Parathyroid adenoma (tissue), 2 donors: Measurements from ENCODE around the gene LYPLAL1.

Experiments
- H2AFZ ChIP-seq: fragments of 300-600 bp; sonication (generic); one replicate; pipeline ENCODE4 v1.7.0; 2017; ENCODE audit warnings: antibody characterized with exemption, mild to moderate bottlenecking
- H3K27ac ChIP-seq: fragments of 300-600 bp; sonication (generic); one replicate; pipeline ENCODE4 v1.7.0; 2017
- H3K27me3 ChIP-seq: fragments of 300-600 bp; sonication (generic); one replicate; pipeline ENCODE4 v1.7.0; 2017; ENCODE audit warnings: low read length; ENCODE audit not compliant: control insufficient read depth, insufficient read depth
- H3K36me3 ChIP-seq: fragments of 300-600 bp; sonication (generic); one replicate; pipeline ENCODE4 v1.7.0; 2017; ENCODE audit warnings: low read length; ENCODE audit not compliant: control insufficient read depth, insufficient read depth
- H3K4me1 ChIP-seq: fragments of 300-600 bp; sonication (generic); one replicate; pipeline ENCODE4 v1.7.0; 2017; ENCODE audit warnings: control low read depth
- H3K4me2 ChIP-seq: fragments of 300-600 bp; sonication (generic); one replicate; pipeline ENCODE4 v1.7.0; 2017; ENCODE audit warnings: low read length
- H3K4me3 ChIP-seq: fragments of 300-600 bp; sonication (generic); one replicate; pipeline ENCODE4 v1.7.0; 2017; ENCODE audit warnings: low read depth, low read length
- H3K79me2 ChIP-seq: fragments of 300-600 bp; sonication (generic); one replicate; pipeline ENCODE4 v1.7.0; 2017; ENCODE audit warnings: control low read depth
- H3K9ac ChIP-seq: fragments of 300-600 bp; sonication (generic); one replicate; pipeline ENCODE4 v1.7.0; 2017; ENCODE audit warnings: mild to moderate bottlenecking
- H3K9me3 ChIP-seq: fragments of 300-600 bp; sonication (generic); one replicate; pipeline ENCODE4 v1.7.0; 2017; ENCODE audit warnings: low read length; ENCODE audit not compliant: control insufficient read depth
- TF ChIP-seq, protein P1 (sequence below): fragments of 300-600 bp; sonication (generic); IDR thresholded peaks from one replicate; pipeline ENCODE4 v1.7.0; 2017; ENCODE audit warnings: antibody characterized with exemption, mild to moderate bottlenecking
- donor health status: primary hyperparathyroidism.

The LYPLAL1 gene

DNA sequence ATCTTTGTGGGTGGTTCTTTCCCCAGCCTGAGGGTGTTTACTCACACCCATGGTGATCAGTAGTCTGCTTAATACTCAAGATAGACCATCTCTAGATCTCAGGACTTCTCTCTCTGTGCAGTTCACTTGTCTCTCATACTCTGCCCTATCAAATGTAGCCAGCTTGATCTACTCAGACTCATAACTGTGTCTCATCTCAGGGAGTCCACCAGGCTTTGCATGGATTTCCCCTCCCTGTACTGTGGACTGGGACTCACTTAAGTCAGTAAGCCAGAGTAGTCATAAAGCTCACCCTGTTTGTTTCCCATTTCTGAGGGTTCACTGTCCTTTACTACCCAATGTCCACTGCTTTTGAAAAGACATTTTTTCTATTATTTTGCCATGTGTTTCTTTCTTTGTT lies 41.8 kb downstream of the LYPLAL1 start:
- Histone ChIP-seq H3K9ac (no peak overlapping the region), H3K79me2 (no peaks in the 10 kb centered on the region), H3K36me3 (no peaks in the 10 kb centered on the region), H3K4me2 (no peak overlapping the region), H3K4me1 (no peaks in the 10 kb centered on the region), H2AFZ (no peak overlapping the region), H3K27me3 (no peaks in the 10 kb centered on the region), H3K4me3 (no peak overlapping the region), H3K9me3 (no peaks in the 10 kb centered on the region), H3K27ac (no peak overlapping the region)
- TF ChIP-seq, protein P1, sequence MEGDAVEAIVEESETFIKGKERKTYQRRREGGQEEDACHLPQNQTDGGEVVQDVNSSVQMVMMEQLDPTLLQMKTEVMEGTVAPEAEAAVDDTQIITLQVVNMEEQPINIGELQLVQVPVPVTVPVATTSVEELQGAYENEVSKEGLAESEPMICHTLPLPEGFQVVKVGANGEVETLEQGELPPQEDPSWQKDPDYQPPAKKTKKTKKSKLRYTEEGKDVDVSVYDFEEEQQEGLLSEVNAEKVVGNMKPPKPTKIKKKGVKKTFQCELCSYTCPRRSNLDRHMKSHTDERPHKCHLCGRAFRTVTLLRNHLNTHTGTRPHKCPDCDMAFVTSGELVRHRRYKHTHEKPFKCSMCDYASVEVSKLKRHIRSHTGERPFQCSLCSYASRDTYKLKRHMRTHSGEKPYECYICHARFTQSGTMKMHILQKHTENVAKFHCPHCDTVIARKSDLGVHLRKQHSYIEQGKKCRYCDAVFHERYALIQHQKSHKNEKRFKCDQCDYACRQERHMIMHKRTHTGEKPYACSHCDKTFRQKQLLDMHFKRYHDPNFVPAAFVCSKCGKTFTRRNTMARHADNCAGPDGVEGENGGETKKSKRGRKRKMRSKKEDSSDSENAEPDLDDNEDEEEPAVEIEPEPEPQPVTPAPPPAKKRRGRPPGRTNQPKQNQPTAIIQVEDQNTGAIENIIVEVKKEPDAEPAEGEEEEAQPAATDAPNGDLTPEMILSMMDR = no peak

DNA sequence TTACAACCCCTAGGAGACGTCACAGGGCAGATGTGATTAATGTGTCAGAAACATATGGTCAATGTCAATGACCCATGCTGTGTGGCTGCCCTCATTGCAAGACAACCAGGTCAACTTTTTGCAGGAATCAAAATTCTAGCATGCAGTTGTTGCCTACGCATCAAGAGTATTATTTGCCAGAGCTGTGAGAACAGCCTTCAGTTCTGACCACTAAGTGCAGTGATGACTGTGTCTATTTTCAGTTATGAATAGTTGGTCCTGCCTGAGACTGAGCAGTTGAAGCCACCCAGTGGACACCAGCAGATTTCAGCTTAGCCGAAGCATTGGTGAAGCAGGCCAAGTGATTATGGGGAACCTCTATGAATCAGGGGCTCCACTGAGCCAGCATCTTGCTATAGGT lies 47.3 kb downstream of the LYPLAL1 start:
- Histone ChIP-seq H3K4me1 (no peaks in the 10 kb centered on the region), H3K79me2 (no peaks in the 10 kb centered on the region), H3K36me3 (no peaks in the 10 kb centered on the region), H3K4me2 (no peak overlapping the region), H3K27me3 (no peaks in the 10 kb centered on the region), H3K9me3 (no peaks in the 10 kb centered on the region), H3K4me3 (no peak overlapping the region), H3K27ac (no peak overlapping the region), H2AFZ (no peak overlapping the region), H3K9ac (no peak overlapping the region)
- TF ChIP-seq, protein P1 = no peak

DNA sequence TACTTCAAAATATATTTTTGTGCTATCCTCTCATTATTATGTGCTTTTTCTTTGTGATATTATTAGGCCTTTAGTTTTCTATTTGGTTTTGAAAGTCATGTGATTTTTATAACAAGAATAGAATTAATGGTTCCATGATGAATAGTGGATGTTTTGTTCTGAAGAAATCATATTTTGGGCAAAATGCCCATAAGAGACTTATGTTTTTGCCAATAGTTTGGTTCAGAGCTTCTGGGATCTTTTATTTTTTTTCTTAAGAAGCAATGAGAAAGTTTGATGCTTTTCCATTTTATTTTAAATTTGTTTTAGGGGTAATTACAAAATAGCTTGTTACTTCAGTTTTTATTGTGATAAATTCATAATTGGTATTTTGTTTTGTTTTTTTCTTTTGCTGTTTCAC lies 49.8 kb downstream of the LYPLAL1 start:
- no peak overlapping the region for H3K27ac ChIP-seq

DNA sequence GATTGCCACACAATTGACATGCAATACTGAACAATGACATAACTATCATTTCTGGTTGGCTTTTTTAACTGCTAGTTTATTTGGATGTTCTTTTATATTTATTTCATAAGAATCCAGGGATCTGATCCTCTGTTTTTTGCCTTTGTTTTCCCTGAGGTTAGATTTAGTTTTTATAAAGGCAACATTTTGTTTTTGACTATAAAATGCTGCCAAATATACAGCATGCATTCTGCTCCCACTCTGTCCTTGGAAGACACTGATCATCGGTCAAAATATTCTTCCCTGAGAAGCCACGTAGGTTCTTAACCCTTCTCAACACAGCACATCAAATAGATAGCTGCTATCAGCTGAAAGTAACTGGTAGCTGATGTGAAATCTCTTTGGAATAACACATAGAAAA lies 52.5 kb downstream of the LYPLAL1 start:
- H3K27ac ChIP-seq = no peak overlapping the region

More for the DNA sequence above, 49.8 kb downstream of the LYPLAL1 start:
- TF ChIP-seq, protein P1 = no peak
- H3K27me3 ChIP-seq = no peaks in the 10 kb centered on the region
- H3K36me3 ChIP-seq = no peaks in the 10 kb centered on the region
- H3K4me2 ChIP-seq = no peak overlapping the region
- no peak overlapping the region for H3K4me3 ChIP-seq
- no peak overlapping the region for H3K9ac ChIP-seq
- H2AFZ ChIP-seq = no peak overlapping the region
- no peaks in the 10 kb centered on the region for H3K79me2 ChIP-seq
- no peaks in the 10 kb centered on the region for H3K9me3 ChIP-seq
- H3K4me1 ChIP-seq = no peaks in the 10 kb centered on the region

More for the DNA sequence above, 52.5 kb downstream of the LYPLAL1 start:
- Histone ChIP-seq H3K9ac (no peak overlapping the region), H3K27me3 (no peaks in the 10 kb centered on the region), H3K4me2 (no peak overlapping the region), H3K4me1 (no peaks in the 10 kb centered on the region), H2AFZ (no peak overlapping the region), H3K36me3 (no peaks in the 10 kb centered on the region), H3K9me3 (no peaks in the 10 kb centered on the region), H3K4me3 (no peak overlapping the region), H3K79me2 (no peaks in the 10 kb centered on the region)
- TF ChIP-seq, protein P1 = no peak
